SIG-M5 treated with dmso at 0.1 percent for 504 hours (cell line): ENCODE results near the gene DPCD.

Experiments
- DNase-seq: peaks from one replicate; lab custom pipeline; 2025; ENCODE audit not compliant: unreplicated experiment; lab: John Stamatoyannopoulos, UW

DPCD gene

GRCh38 chr10:101587725-101588653 lies at the start of gene DPCD, which contains the start of gene POLL:
Gene DPCD, plus strand, starts transcription at chr10:101588321. Its CDS starts 16 bp downstream, at chr10:101588337.
Gene POLL, minus strand, starts transcription at chr10:101588257. Its CDS starts 897 bp downstream, at chr10:101587360.
- peak; percentile 87 for DNase-seq

GRCh38 chr10:101538446-101538845 lies 49.7 kb upstream of the DPCD start:
- no peak for DNase-seq

- DNase-seq, result no peak
Measured at GRCh38 chr10:101545898-101546297, 42.2 kb upstream of the DPCD start.

- DNase-seq, result no peak
Measured at GRCh38 chr10:101550965-101551364, 37.2 kb upstream of the DPCD start.

- no peak for DNase-seq
Measured at GRCh38 chr10:101552442-101552841, 35.7 kb upstream of the DPCD start.

- no peak for DNase-seq
Measured at GRCh38 chr10:101557541-101557940, 30.6 kb upstream of the DPCD start.

GRCh38 chr10:101558204-101558603 lies 29.9 kb upstream of the DPCD start:
- peak; percentile 45 for DNase-seq

- DNase-seq, result no peak
Measured at GRCh38 chr10:101558671-101559595, 29.2 kb upstream of the DPCD start.

GRCh38 chr10:101559596-101560297 lies 28.4 kb upstream of the DPCD start:
- no peak for DNase-seq

GRCh38 chr10:101560298-101561067 lies 27.6 kb upstream of the DPCD start:
- no peak for DNase-seq

- DNase-seq, result no peak
Measured at GRCh38 chr10:101561068-101561915, 26.8 kb upstream of the DPCD start.

- no peak for DNase-seq
Measured at GRCh38 chr10:101562231-101562630, 25.9 kb upstream of the DPCD start.

- DNase-seq, result no peak
Measured at GRCh38 chr10:101563007-101563406, 25.1 kb upstream of the DPCD start.

GRCh38 chr10:101563497-101564040 lies 24.6 kb upstream of the DPCD start:
- no peak for DNase-seq

- DNase-seq, result no peak
Measured at GRCh38 chr10:101564490-101564991, 23.6 kb upstream of the DPCD start.

GRCh38 chr10:101565370-101565900 lies 22.7 kb upstream of the DPCD start:
- DNase-seq, result no peak

GRCh38 chr10:101565936-101566332 lies 22.2 kb upstream of the DPCD start:
- DNase-seq, result no peak

- no peak for DNase-seq
Measured at GRCh38 chr10:101566333-101567164, 21.6 kb upstream of the DPCD start.
